Astrocyte (in vitro differentiated cells and primary cell): ENCODE measurements around the gene TSNAXIP1. TPM values are rescaled to one million over a fixed set of nuclear protein-coding genes. Genes with fewer than 3 reads are reported as not detected.

Source experiments
- DNase-seq: peaks from one replicate; pipeline ENCODE4 v3.0.0-alpha.2; 2010; ENCODE audit warnings: low read depth
- FAIRE-seq: peaks from 2 replicates; lab custom pipeline; 2011; peaks lifted over from hg19 to GRCh38; lab: Jason Lieb, UNC
- H2AFZ ChIP-seq: 2 replicates; pipeline ENCODE4 v1.6.0; 2012; ENCODE audit warnings: low read depth, low read length, inconsistent platforms
- H3K27ac ChIP-seq: 2 replicates; pipeline ENCODE4 v1.5.1; 2011; ENCODE audit warnings: low read depth, low read length, inconsistent platforms
- H3K27me3 ChIP-seq: 2 replicates; pipeline ENCODE4 v1.6.0; 2011; ENCODE audit warnings: low read length, inconsistent platforms; ENCODE audit not compliant: insufficient read depth
- H3K36me3 ChIP-seq: 2 replicates; pipeline ENCODE4 v1.5.1; 2011; ENCODE audit warnings: low read length, inconsistent platforms; ENCODE audit not compliant: insufficient read depth
- H3K4me1 ChIP-seq: 2 replicates; pipeline ENCODE4 v1.5.1; 2011; ENCODE audit warnings: low read length, inconsistent platforms; ENCODE audit not compliant: insufficient read depth
- H3K4me2 ChIP-seq: 2 replicates; pipeline ENCODE4 v1.6.0; 2012; ENCODE audit warnings: low read length, inconsistent platforms
- H3K4me3 ChIP-seq: 2 replicates; pipeline ENCODE4 v1.5.1; 2011; ENCODE audit warnings: low read depth, mild to moderate bottlenecking, low read length, inconsistent platforms; ENCODE audit not compliant: insufficient read depth
- H3K79me2 ChIP-seq: 2 replicates; pipeline ENCODE4 v1.6.0; 2012; ENCODE audit warnings: mild to moderate bottlenecking, low read length, inconsistent platforms; ENCODE audit not compliant: insufficient read depth
- H3K9ac ChIP-seq: 2 replicates; pipeline ENCODE4 v1.6.0; 2012; ENCODE audit warnings: mild to moderate bottlenecking, low read length, inconsistent platforms
- H3K9me3 ChIP-seq: 2 replicates; pipeline ENCODE4 v1.5.1; 2012; ENCODE audit warnings: low read depth, mild to moderate bottlenecking, low read length, inconsistent platforms; ENCODE audit not compliant: insufficient read depth
- H4K20me1 ChIP-seq: 2 replicates; pipeline ENCODE4 v1.6.0; 2012; ENCODE audit warnings: low read length, inconsistent platforms; ENCODE audit not compliant: insufficient read depth
- H3K27ac Mint-ChIP-seq: one replicate; pipeline ENCODE4 v1.8.0; 2021; ENCODE audit warnings: mild to moderate bottlenecking, mixed read lengths; ENCODE audit not compliant: unreplicated experiment
- H3K27me3 Mint-ChIP-seq: one replicate; pipeline ENCODE4 v1.8.0; 2021; ENCODE audit warnings: low read depth, mixed read lengths; ENCODE audit not compliant: unreplicated experiment
- H3K36me3 Mint-ChIP-seq: one replicate; pipeline ENCODE4 v1.8.0; 2021; ENCODE audit warnings: low read depth, mixed read lengths; ENCODE audit not compliant: unreplicated experiment
- H3K4me1 Mint-ChIP-seq: one replicate; pipeline ENCODE4 v1.8.0; 2021; ENCODE audit warnings: low read depth, mixed read lengths; ENCODE audit not compliant: unreplicated experiment
- H3K4me3 Mint-ChIP-seq: one replicate; pipeline ENCODE4 v1.8.0; 2021; ENCODE audit warnings: mild to moderate bottlenecking, moderate library complexity, mixed read lengths; ENCODE audit not compliant: unreplicated experiment
- H3K9me3 Mint-ChIP-seq: one replicate; pipeline ENCODE4 v1.8.0; 2021; ENCODE audit warnings: mild to moderate bottlenecking, mixed read lengths; ENCODE audit not compliant: unreplicated experiment
- CTCF ChIP-seq: IDR thresholded peaks from 2 replicates; pipeline ENCODE4 v1.5.1; 2011; ENCODE audit warnings: low read depth, mild to moderate bottlenecking, inconsistent platforms, low read length, moderate library complexity; ENCODE audit not compliant: insufficient read depth
- EZH2 ChIP-seq: IDR thresholded peaks from 2 replicates; pipeline ENCODE4 v1.6.1; 2012; ENCODE audit warnings: mild to moderate bottlenecking, low read length, inconsistent platforms; ENCODE audit not compliant: insufficient read depth
- total RNA-seq: library from RNA; stranded (reverse); gene quantifications from 2 replicates; pipeline ENCODE4 v1.2.1, GENCODE V29; 2021

The TSNAXIP1 gene
- total RNA-seq, 1 donor from 2014 or later, result 1.5 TPM

- H3K36me3 Mint-ChIP-seq, result peaks cover 1% of the 10 kb centered on the region
- peak overlapping the region; percentile 89 for H3K4me3 ChIP-seq
- H2AFZ ChIP-seq, result peak overlapping the region; percentile 96
- FAIRE-seq, result no peak
- H3K9me3 ChIP-seq, result no peaks in the 10 kb centered on the region
- peak overlapping the region; percentile 98 for H3K27ac ChIP-seq
- H3K27me3 Mint-ChIP-seq, result no peaks in the 10 kb centered on the region
- peaks cover 18% of the 10 kb centered on the region for H4K20me1 ChIP-seq
- peak overlapping the region; percentile 91 for H3K4me2 ChIP-seq
- peak overlapping the region; percentile 53 for H3K27ac Mint-ChIP-seq
- no peaks in the 10 kb centered on the region for H3K36me3 ChIP-seq
- no peaks in the 10 kb centered on the region for H3K27me3 ChIP-seq
- peak overlapping the region; percentile 92 for H3K9ac ChIP-seq
- peak overlapping the region; percentile 88 for H3K4me3 Mint-ChIP-seq
- H3K4me1 Mint-ChIP-seq, result peaks cover 25% of the 10 kb centered on the region
- peak; percentile 45 for DNase-seq
- TF ChIP-seq EZH2 (no peak), CTCF (no peak)
- H3K4me1 ChIP-seq, result peaks cover 39% of the 10 kb centered on the region
- H3K79me2 ChIP-seq, result peaks cover 53% of the 10 kb centered on the region
- H3K9me3 Mint-ChIP-seq, result no peaks in the 10 kb centered on the region
These were observed 36.0 kb downstream of the TSNAXIP1 start for GRCh38 chr16:67842509-67843342.

- H3K4me3 Mint-ChIP-seq, result peak overlapping the region; percentile 88
- Histone ChIP-seq H4K20me1 (peaks cover 24% of the 10 kb centered on the region), H3K4me2 (peak overlapping the region; percentile 91), H3K4me3 (peak overlapping the region; percentile 89), H3K9me3 (no peaks in the 10 kb centered on the region), H3K27ac (peak overlapping the region; percentile 98), H3K79me2 (peaks cover 59% of the 10 kb centered on the region), H2AFZ (peak overlapping the region; percentile 96), H3K4me1 (peaks cover 45% of the 10 kb centered on the region), H3K36me3 (no peaks in the 10 kb centered on the region), H3K27me3 (no peaks in the 10 kb centered on the region), H3K9ac (peak overlapping the region; percentile 92)
- DNase-seq, result no peak
- no peaks in the 10 kb centered on the region for H3K27me3 Mint-ChIP-seq
- peak overlapping the region; percentile 26 for H3K27ac Mint-ChIP-seq
- FAIRE-seq, result no peak
- TF ChIP-seq CTCF (no peak), EZH2 (no peak)
- H3K36me3 Mint-ChIP-seq, result peaks cover 3% of the 10 kb centered on the region
- no peaks in the 10 kb centered on the region for H3K9me3 Mint-ChIP-seq
- peaks cover 25% of the 10 kb centered on the region for H3K4me1 Mint-ChIP-seq
These were observed 36.7 kb downstream of the TSNAXIP1 start for GRCh38 chr16:67843343-67843765.

GRCh38 chr16:67844497-67844896, 37.8 kb downstream of the TSNAXIP1 start:
- H3K4me1 Mint-ChIP-seq, result peaks cover 28% of the 10 kb centered on the region
- Histone ChIP-seq H3K9me3 (no peaks in the 10 kb centered on the region), H2AFZ (no peak overlapping the region), H3K9ac (peak overlapping the region; percentile 56), H3K4me2 (peak overlapping the region; percentile 96), H4K20me1 (peaks cover 34% of the 10 kb centered on the region), H3K27ac (no peak overlapping the region), H3K27me3 (no peaks in the 10 kb centered on the region), H3K4me3 (no peak overlapping the region), H3K79me2 (peaks cover 70% of the 10 kb centered on the region), H3K4me1 (peaks cover 45% of the 10 kb centered on the region), H3K36me3 (peaks cover 3% of the 10 kb centered on the region)
- no peaks in the 10 kb centered on the region for H3K9me3 Mint-ChIP-seq
- peak overlapping the region; percentile 72 for H3K4me3 Mint-ChIP-seq
- TF ChIP-seq CTCF, result no peak
- TF ChIP-seq EZH2, result no peak
- DNase-seq (no peak), FAIRE-seq (no peak)
- H3K27ac Mint-ChIP-seq, result peak overlapping the region; percentile 41
- peaks cover 6% of the 10 kb centered on the region for H3K36me3 Mint-ChIP-seq
- no peaks in the 10 kb centered on the region for H3K27me3 Mint-ChIP-seq
